HepG2 (cell line): ENCODE measurements around the gene PLOD3. TPM values are rescaled to one million over a fixed set of nuclear protein-coding genes. Genes with fewer than 3 reads are reported as not detected.
A peak's percentile ranks its signal among the peaks of the same experiment; 100 is the strongest.

ENCODE experiments used
- BORCS8-MEF2B ChIP-seq: sonication (generic); formaldehyde crosslinking; IDR thresholded peaks from 2 replicates; pipeline ENCODE4 v1.8.0; 2022; ENCODE audit warnings: mild to moderate bottlenecking, missing genetic modification reagents
- CAMTA2 ChIP-seq: sonication (generic); formaldehyde crosslinking; IDR thresholded peaks from 2 replicates; pipeline ENCODE4 v1.4.0; 2020; ENCODE audit warnings: mild to moderate bottlenecking, missing genetic modification reagents, borderline replicate concordance
- FOXA3 ChIP-seq: IDR thresholded peaks from 2 replicates; pipeline ENCODE4 v1.6.1; 2016; ENCODE audit warnings: missing genetic modification reagents, missing compliant biosample characterization
- HDAC2 ChIP-seq: sonication (generic); formaldehyde crosslinking; IDR thresholded peaks from 2 replicates; pipeline ENCODE4 v1.4.0; 2020; ENCODE audit warnings: missing genetic modification reagents
- IKZF1 ChIP-seq: fragments of 450-650 bp; IDR thresholded peaks from 2 replicates; pipeline ENCODE4 v1.7.1; 2016
- NFE2L2 ChIP-seq: fragments of 150-350 bp; IDR thresholded peaks from 2 replicates; pipeline ENCODE4 v1.6.1; 2014; ENCODE audit warnings: low read length
- TCF7L2 ChIP-seq: IDR thresholded peaks from 2 replicates; pipeline ENCODE4 v1.6.1; 2011; ENCODE audit warnings: mild to moderate bottlenecking, low read depth, low read length, moderate library complexity
- XRCC5 ChIP-seq: fragments of 200-400 bp; formaldehyde crosslinking; optimal IDR thresholded peaks from 2 replicates; pipeline ENCODE3; 2017; ENCODE audit warnings: mild to moderate bottlenecking, low read length
- ZMYM4 ChIP-seq: sonication (generic); formaldehyde crosslinking; IDR thresholded peaks from 2 replicates; pipeline ENCODE4 v1.8.1; 2023; ENCODE audit warnings: mild to moderate bottlenecking, missing genetic modification reagents
- ZNF10 ChIP-seq: sonication (generic); formaldehyde crosslinking; IDR thresholded peaks from 2 replicates; pipeline ENCODE4 v1.4.0; 2020; ENCODE audit warnings: mild to moderate bottlenecking, low read depth, missing genetic modification reagents, borderline replicate concordance
- ZNF234 ChIP-seq: sonication (generic); formaldehyde crosslinking; conservative IDR thresholded peaks from 2 replicates; pipeline ENCODE4 v1.5.1; 2020; ENCODE audit warnings: mild to moderate bottlenecking, missing genetic modification reagents
- ZNF510 ChIP-seq: sonication (generic); formaldehyde crosslinking; IDR thresholded peaks from 2 replicates; pipeline ENCODE4 v1.4.0; 2020; ENCODE audit warnings: low read depth, mild to moderate bottlenecking, missing genetic modification reagents
- ZNF577 ChIP-seq: sonication (generic); formaldehyde crosslinking; IDR thresholded peaks from 2 replicates; pipeline ENCODE4 v1.4.0; 2020; ENCODE audit warnings: mild to moderate bottlenecking, low read depth, missing genetic modification reagents, borderline replicate concordance
- ZNF773 ChIP-seq: sonication (generic); formaldehyde crosslinking; IDR thresholded peaks from 2 replicates; pipeline ENCODE4 v1.4.0; 2020; ENCODE audit warnings: missing genetic modification reagents, borderline replicate concordance
- ZNF790 ChIP-seq: sonication (generic); formaldehyde crosslinking; IDR thresholded peaks from 2 replicates; pipeline ENCODE4 v1.8.0; 2022; ENCODE audit warnings: missing genetic modification reagents, mild to moderate bottlenecking, borderline replicate concordance
- polyA plus RNA-seq, 8 experiments: library from polyadenylated mRNA; depleted of rRNA in 3 of 8; stranded (reverse) in 7 of 8; unstranded in 1 of 8; fragments of >200 nt; fragmentation: Illumina TruSeq in 4 of 8; extraction: Trizol in 4 of 8; gene quantifications; 2 replicates each; pipeline versions ENCODE4 v1.2.1 to v1.2.3, GENCODE V29; 2011 to 2016; ENCODE audit warnings: low read depth in 4 of 8, missing spikeins in 1 of 8, mixed read lengths in 1 of 8; ENCODE audit not compliant: insufficient read depth in 1 of 8
- total RNA-seq, 5 experiments: library from RNA; depleted of rRNA; stranded (reverse); fragments of >200 nt; fragmentation: Illumina TruSeq; extraction: Trizol; gene quantifications; 2 replicates each; pipeline ENCODE4 v1.2.3, GENCODE V29; 2016; ENCODE audit warnings: low read depth in 1 of 5
- TF ChIP-seq, protein P1 (sequence below): fragments of 450-650 bp; IDR thresholded peaks from 2 replicates; pipeline ENCODE4 v1.6.1; 2017; ENCODE audit warnings: mild to moderate bottlenecking
- TF ChIP-seq, protein P2 (sequence below): sonication (generic); formaldehyde crosslinking; IDR thresholded peaks from 2 replicates; pipeline ENCODE4 v1.4.0; 2020; ENCODE audit warnings: missing genetic modification reagents, borderline replicate concordance
- TF ChIP-seq, protein P3 (sequence below): sonication (generic); formaldehyde crosslinking; IDR thresholded peaks from 2 replicates; pipeline ENCODE4 v1.4.0; 2020; ENCODE audit warnings: missing genetic modification reagents, low read depth, mild to moderate bottlenecking, borderline replicate concordance

PLOD3 gene
- total and polyA plus RNA-seq, 2 of the 13 experiments (the other 11 are each of a cell fraction or from before 2014, with no cell fraction given): 65.8 to 67.4 TPM

DNA sequence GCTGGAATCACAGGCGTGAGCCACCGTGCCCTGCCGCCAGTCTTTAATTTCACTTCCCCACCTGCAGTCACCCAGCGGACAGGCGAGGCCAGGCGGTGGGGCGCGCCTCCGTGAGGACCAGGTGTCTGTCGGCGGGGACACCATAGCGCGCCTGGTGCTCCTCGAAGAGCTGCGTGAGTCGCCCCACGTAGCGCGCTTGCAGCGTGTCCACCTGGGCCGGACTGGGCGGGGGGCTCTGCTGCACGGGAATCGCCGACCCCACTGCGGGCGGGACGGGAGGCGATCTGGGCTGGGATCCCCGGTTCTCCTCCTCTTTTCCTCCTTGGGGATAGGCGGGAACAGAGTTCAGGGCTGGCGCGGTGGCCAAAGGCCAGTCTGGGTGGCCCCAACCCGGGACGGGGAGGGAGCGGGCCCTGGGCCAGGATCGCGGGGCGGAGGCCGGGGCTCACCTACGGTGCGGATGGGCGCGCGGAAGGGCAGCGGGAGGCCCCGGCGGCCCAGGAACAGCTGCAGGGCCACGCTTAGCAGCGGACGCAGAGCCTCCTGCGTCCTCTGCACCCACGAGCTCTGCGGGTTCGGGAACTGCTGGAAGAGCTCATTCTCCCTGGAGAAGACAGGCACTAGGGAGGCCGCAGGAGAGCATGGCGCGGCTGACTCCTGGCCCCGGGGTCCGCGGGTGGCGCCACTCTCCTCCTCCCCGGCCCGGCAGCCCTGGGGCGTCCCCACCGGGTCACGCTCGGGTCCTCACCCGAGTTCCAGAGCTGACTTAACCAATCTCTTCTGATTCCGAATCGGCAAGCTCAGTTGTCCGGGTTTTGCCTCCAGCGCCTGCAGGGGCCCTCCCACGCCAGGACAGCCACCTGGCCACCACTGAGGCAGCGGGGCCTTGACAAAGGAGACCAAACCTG, 15.4 kb downstream of the PLOD3 start (continued):
- no peak for TF ChIP-seq ZNF234 (CRISPR knock-in tag)
- TF ChIP-seq ZNF577 (CRISPR knock-in tag): no peak
- no peak; the same call in 1 of the 2 replicates for TF ChIP-seq ZNF773 (CRISPR knock-in tag)
- TF ChIP-seq, protein P1, sequence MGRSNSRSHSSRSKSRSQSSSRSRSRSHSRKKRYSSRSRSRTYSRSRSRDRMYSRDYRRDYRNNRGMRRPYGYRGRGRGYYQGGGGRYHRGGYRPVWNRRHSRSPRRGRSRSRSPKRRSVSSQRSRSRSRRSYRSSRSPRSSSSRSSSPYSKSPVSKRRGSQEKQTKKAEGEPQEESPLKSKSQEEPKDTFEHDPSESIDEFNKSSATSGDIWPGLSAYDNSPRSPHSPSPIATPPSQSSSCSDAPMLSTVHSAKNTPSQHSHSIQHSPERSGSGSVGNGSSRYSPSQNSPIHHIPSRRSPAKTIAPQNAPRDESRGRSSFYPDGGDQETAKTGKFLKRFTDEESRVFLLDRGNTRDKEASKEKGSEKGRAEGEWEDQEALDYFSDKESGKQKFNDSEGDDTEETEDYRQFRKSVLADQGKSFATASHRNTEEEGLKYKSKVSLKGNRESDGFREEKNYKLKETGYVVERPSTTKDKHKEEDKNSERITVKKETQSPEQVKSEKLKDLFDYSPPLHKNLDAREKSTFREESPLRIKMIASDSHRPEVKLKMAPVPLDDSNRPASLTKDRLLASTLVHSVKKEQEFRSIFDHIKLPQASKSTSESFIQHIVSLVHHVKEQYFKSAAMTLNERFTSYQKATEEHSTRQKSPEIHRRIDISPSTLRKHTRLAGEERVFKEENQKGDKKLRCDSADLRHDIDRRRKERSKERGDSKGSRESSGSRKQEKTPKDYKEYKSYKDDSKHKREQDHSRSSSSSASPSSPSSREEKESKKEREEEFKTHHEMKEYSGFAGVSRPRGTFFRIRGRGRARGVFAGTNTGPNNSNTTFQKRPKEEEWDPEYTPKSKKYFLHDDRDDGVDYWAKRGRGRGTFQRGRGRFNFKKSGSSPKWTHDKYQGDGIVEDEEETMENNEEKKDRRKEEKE: no peak
- TF ChIP-seq ZNF510 (CRISPR knock-in tag): no peak
- no peak for TF ChIP-seq IKZF1
- TF ChIP-seq, protein P2, sequence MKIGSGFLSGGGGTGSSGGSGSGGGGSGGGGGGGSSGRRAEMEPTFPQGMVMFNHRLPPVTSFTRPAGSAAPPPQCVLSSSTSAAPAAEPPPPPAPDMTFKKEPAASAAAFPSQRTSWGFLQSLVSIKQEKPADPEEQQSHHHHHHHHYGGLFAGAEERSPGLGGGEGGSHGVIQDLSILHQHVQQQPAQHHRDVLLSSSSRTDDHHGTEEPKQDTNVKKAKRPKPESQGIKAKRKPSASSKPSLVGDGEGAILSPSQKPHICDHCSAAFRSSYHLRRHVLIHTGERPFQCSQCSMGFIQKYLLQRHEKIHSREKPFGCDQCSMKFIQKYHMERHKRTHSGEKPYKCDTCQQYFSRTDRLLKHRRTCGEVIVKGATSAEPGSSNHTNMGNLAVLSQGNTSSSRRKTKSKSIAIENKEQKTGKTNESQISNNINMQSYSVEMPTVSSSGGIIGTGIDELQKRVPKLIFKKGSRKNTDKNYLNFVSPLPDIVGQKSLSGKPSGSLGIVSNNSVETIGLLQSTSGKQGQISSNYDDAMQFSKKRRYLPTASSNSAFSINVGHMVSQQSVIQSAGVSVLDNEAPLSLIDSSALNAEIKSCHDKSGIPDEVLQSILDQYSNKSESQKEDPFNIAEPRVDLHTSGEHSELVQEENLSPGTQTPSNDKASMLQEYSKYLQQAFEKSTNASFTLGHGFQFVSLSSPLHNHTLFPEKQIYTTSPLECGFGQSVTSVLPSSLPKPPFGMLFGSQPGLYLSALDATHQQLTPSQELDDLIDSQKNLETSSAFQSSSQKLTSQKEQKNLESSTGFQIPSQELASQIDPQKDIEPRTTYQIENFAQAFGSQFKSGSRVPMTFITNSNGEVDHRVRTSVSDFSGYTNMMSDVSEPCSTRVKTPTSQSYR (CRISPR knock-in tag): no peak; the same call in 1 of the 2 replicates
- TF ChIP-seq ZMYM4 (CRISPR knock-in tag): peak; percentile 51; the same call in 1 of the 2 replicates
- TF ChIP-seq XRCC5: no peak
- TF ChIP-seq ZNF10 (CRISPR knock-in tag): no peak
- TF ChIP-seq HDAC2 (CRISPR knock-in tag): 0 out of 2 replicates have a peak, but pooled peaks have one; percentile 35
- TF ChIP-seq TCF7L2: no peak
- peak; percentile 56; the same call in 1 of the 2 replicates for TF ChIP-seq BORCS8-MEF2B (CRISPR knock-in tag)
- TF ChIP-seq FOXA3 (CRISPR knock-in tag): no peak
- peak; percentile 81; the same call in 1 of the 2 replicates for TF ChIP-seq CAMTA2
- TF ChIP-seq NFE2L2: no peak
- peak; percentile 74; the same call in 1 of the 2 replicates for TF ChIP-seq ZNF790 (CRISPR knock-in tag)
- TF ChIP-seq, protein P3, sequence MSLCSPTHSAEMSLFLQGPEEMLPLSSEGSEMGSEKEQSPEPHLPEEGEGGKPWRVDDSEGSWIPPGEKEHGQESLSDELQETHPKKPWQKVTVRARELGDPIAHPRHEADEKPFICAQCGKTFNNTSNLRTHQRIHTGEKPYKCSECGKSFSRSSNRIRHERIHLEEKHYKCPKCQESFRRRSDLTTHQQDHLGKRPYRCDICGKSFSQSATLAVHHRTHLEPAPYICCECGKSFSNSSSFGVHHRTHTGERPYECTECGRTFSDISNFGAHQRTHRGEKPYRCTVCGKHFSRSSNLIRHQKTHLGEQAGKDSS: no peak
